WTC11 (cell line): ENCODE measurements around the gene TASP1.

ENCODE experiments used
- CREB1 ChIP-seq: sonication (generic); formaldehyde crosslinking; IDR thresholded peaks from 2 replicates; pipeline ENCODE4 v1.8.0; 2023; ENCODE audit warnings: mild to moderate bottlenecking, missing genetic modification reagents
- CTCF ChIP-seq: fragments of 200-600 bp; IDR thresholded peaks from 2 replicates; pipeline ENCODE4 v1.8.0; 2022; ENCODE audit warnings: antibody characterized with exemption
- E2F1 ChIP-seq: sonication (generic); formaldehyde crosslinking; IDR thresholded peaks from 2 replicates; pipeline ENCODE4 v1.8.0; 2022; ENCODE audit warnings: mild to moderate bottlenecking, missing genetic modification reagents
- ELF4 ChIP-seq: sonication (generic); formaldehyde crosslinking; IDR thresholded peaks from 2 replicates; pipeline ENCODE4 v1.8.1; 2022; ENCODE audit warnings: low read depth, mild to moderate bottlenecking, moderate library complexity, missing genetic modification reagents
- ESRRA ChIP-seq: sonication (generic); formaldehyde crosslinking; IDR thresholded peaks from 2 replicates; pipeline ENCODE4 v1.8.1; 2022; ENCODE audit warnings: mild to moderate bottlenecking, missing genetic modification reagents, borderline replicate concordance
- FOXP4 ChIP-seq: sonication (generic); formaldehyde crosslinking; IDR thresholded peaks from 2 replicates; pipeline ENCODE4 v1.8.0; 2022; ENCODE audit warnings: mild to moderate bottlenecking, missing genetic modification reagents
- IRF2 ChIP-seq: sonication (generic); formaldehyde crosslinking; IDR thresholded peaks from 2 replicates; pipeline ENCODE4 v1.8.0; 2022; ENCODE audit warnings: low read depth, missing genetic modification reagents, borderline replicate concordance
- MAX ChIP-seq: sonication (generic); formaldehyde crosslinking; IDR thresholded peaks from 2 replicates; pipeline ENCODE4 v1.8.0; 2022; ENCODE audit warnings: mild to moderate bottlenecking, missing genetic modification reagents
- RELA ChIP-seq: sonication (generic); formaldehyde crosslinking; IDR thresholded peaks from 2 replicates; pipeline ENCODE4 v1.8.1; 2022; ENCODE audit warnings: missing genetic modification reagents, mild to moderate bottlenecking, borderline replicate concordance
- ZNF416 ChIP-seq: fragments of 250-450 bp; sonication (Bioruptor Pico); IDR thresholded peaks from 2 replicates; pipeline ENCODE4 v1.9.0; 2021; ENCODE audit warnings: mild to moderate bottlenecking, inconsistent platforms
- TF ChIP-seq, protein P1 (sequence below): sonication (generic); formaldehyde crosslinking; IDR thresholded peaks from 2 replicates; pipeline ENCODE4 v1.8.1; 2023; ENCODE audit warnings: mild to moderate bottlenecking, missing genetic modification reagents
- TF ChIP-seq, protein P2 (sequence below): sonication (generic); formaldehyde crosslinking; IDR thresholded peaks from 2 replicates; pipeline ENCODE4 v1.8.1; 2023; ENCODE audit warnings: mild to moderate bottlenecking, missing genetic modification reagents, moderate library complexity
- TF ChIP-seq, protein P3 (sequence below): sonication (generic); formaldehyde crosslinking; IDR thresholded peaks from 2 replicates; pipeline ENCODE4 v1.8.1; 2023; ENCODE audit warnings: mild to moderate bottlenecking, moderate library complexity, missing genetic modification reagents
- TF ChIP-seq, protein P4 (sequence below): sonication (generic); formaldehyde crosslinking; IDR thresholded peaks from 2 replicates; pipeline ENCODE4 v1.8.0; 2023; ENCODE audit warnings: missing genetic modification reagents

GRCh38 chr20:13392391-13392790 lies 246.3 kb downstream of the TASP1 start:
- TF ChIP-seq FOXP4 (CRISPR knock-in tag) (no peak), MAX (no peak), CTCF (no peak), RELA (CRISPR knock-in tag) (no peak), IRF2 (CRISPR knock-in tag) (no peak), ELF4 (CRISPR knock-in tag) (no peak), E2F1 (CRISPR knock-in tag) (no peak), ZNF416 (CRISPR knock-in tag) (no peak), ESRRA (no peak), CREB1 (CRISPR knock-in tag) (no peak)
- TF ChIP-seq, protein P1, sequence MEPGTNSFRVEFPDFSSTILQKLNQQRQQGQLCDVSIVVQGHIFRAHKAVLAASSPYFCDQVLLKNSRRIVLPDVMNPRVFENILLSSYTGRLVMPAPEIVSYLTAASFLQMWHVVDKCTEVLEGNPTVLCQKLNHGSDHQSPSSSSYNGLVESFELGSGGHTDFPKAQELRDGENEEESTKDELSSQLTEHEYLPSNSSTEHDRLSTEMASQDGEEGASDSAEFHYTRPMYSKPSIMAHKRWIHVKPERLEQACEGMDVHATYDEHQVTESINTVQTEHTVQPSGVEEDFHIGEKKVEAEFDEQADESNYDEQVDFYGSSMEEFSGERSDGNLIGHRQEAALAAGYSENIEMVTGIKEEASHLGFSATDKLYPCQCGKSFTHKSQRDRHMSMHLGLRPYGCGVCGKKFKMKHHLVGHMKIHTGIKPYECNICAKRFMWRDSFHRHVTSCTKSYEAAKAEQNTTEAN (CRISPR knock-in tag) = no peak
- TF ChIP-seq, protein P2, sequence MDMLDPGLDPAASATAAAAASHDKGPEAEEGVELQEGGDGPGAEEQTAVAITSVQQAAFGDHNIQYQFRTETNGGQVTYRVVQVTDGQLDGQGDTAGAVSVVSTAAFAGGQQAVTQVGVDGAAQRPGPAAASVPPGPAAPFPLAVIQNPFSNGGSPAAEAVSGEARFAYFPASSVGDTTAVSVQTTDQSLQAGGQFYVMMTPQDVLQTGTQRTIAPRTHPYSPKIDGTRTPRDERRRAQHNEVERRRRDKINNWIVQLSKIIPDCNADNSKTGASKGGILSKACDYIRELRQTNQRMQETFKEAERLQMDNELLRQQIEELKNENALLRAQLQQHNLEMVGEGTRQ = no peak
- TF ChIP-seq, protein P3, sequence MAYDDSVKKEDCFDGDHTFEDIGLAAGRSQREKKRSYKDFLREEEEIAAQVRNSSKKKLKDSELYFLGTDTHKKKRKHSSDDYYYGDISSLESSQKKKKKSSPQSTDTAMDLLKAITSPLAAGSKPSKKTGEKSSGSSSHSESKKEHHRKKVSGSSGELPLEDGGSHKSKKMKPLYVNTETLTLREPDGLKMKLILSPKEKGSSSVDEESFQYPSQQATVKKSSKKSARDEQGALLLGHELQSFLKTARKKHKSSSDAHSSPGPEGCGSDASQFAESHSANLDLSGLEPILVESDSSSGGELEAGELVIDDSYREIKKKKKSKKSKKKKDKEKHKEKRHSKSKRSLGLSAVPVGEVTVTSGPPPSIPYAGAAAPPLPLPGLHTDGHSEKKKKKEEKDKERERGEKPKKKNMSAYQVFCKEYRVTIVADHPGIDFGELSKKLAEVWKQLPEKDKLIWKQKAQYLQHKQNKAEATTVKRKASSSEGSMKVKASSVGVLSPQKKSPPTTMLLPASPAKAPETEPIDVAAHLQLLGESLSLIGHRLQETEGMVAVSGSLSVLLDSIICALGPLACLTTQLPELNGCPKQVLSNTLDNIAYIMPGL (CRISPR knock-in tag) = no peak
- TF ChIP-seq, protein P4, sequence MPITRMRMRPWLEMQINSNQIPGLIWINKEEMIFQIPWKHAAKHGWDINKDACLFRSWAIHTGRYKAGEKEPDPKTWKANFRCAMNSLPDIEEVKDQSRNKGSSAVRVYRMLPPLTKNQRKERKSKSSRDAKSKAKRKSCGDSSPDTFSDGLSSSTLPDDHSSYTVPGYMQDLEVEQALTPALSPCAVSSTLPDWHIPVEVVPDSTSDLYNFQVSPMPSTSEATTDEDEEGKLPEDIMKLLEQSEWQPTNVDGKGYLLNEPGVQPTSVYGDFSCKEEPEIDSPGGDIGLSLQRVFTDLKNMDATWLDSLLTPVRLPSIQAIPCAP = no peak
